NB4 (cell line): ENCODE results near the gene ARID3B.

Experiments used
- DNase-seq: peaks from one replicate; pipeline ENCODE4 v3.0.0; 2010; ENCODE audit warnings: low read depth
- H3K4me3 ChIP-seq: one replicate; pipeline ENCODE4 v1.5.1; 2011; ENCODE audit warnings: mild to moderate bottlenecking, low read depth, low read length, moderate library complexity
- CTCF ChIP-seq: IDR thresholded peaks from one replicate; pipeline ENCODE4 v1.5.1; 2012; ENCODE audit warnings: low read depth, low read length
- MAX ChIP-seq: IDR thresholded peaks from 2 replicates; pipeline ENCODE4 v1.6.1; 2011; ENCODE audit warnings: low read depth, low read length
- MYC ChIP-seq: IDR thresholded peaks from 2 replicates; pipeline ENCODE4 v1.6.1; 2011; ENCODE audit warnings: low read depth, low read length
- POLR2A ChIP-seq: IDR thresholded peaks from 2 replicates; pipeline ENCODE4 v1.6.1; 2011; ENCODE audit warnings: mild to moderate bottlenecking; ENCODE audit not compliant: insufficient read length; ENCODE audit errors: extremely low read depth

Gene ARID3B

GRCh38 chr15:74616366-74616939, 75.4 kb downstream of the ARID3B start:
- TF ChIP-seq MAX (no peak), CTCF (no peak), MYC (no peak), POLR2A (no peak)
- DNase-seq, result peak; percentile 77
- peak overlapping the region; percentile 89 for H3K4me3 ChIP-seq

- H3K4me3 ChIP-seq, result peak overlapping the region; percentile 89
- no peak for DNase-seq
- TF ChIP-seq POLR2A (no peak), MAX (no peak), CTCF (no peak), MYC (no peak)
Measured at GRCh38 chr15:74616996-74617395, 76.0 kb downstream of the ARID3B start.

- DNase-seq, result no peak
Measured at GRCh38 chr15:74618841-74619596, 78.0 kb downstream of the ARID3B start.

GRCh38 chr15:74619916-74620635, 79.1 kb downstream of the ARID3B start:
- no peak for DNase-seq
- no peak for TF ChIP-seq MAX
- TF ChIP-seq POLR2A, result no peak
- no peak for TF ChIP-seq CTCF
- no peak for TF ChIP-seq MYC
- no peak overlapping the region for H3K4me3 ChIP-seq

More at GRCh38 chr15:74618841-74619596, 78.0 kb downstream of the ARID3B start:
- H3K4me3 ChIP-seq, result no peak overlapping the region
- TF ChIP-seq MYC (no peak), POLR2A (no peak)

GRCh38 chr15:74620636-74621545, 79.9 kb downstream of the ARID3B start:
- TF ChIP-seq POLR2A, result no peak
- peak; percentile 20; the same call in 1 of the 2 replicates for TF ChIP-seq MYC
- peak; percentile 86 for TF ChIP-seq MAX
- TF ChIP-seq CTCF, result peak; percentile 99
- DNase-seq, result peak; percentile 82
- H3K4me3 ChIP-seq, result no peak overlapping the region
